Dermis microvascular lymphatic vessel endothelial cell (primary cell): ENCODE measurements around the gene USB1. TPM values are rescaled to one million over a fixed set of nuclear protein-coding genes. Genes with fewer than 3 reads are reported as not detected.

Experiments used
- DNase-seq, 2 donors: peaks; one replicate each; pipeline versions ENCODE4 v3.0.0 to v3.0.0-alpha.2; 2010; ENCODE audit warnings: low read depth in 2 of 2
- total RNA-seq: library from RNA; depleted of rRNA; stranded (reverse); fragments of >200 nt; gene quantifications from 2 replicates; pipeline ENCODE4 v1.2.1, GENCODE V29; 2014

The USB1 gene
- total RNA-seq, 1 donor from 2014 or later, result 20.4 TPM

GRCh38 chr16:57994361-57994760 is 6.8 kb upstream of the USB1 start:
- DNase-seq, result no peak

GRCh38 chr16:57994778-57995177 is 6.4 kb upstream of the USB1 start:
- peak in 1 of 2 donors; percentile 46 for DNase-seq

- no peak for DNase-seq
Observed at GRCh38 chr16:57995721-57996405, 5.3 kb upstream of the USB1 start.

- no peak for DNase-seq
Observed at GRCh38 chr16:57996406-57997175, 4.6 kb upstream of the USB1 start.

- DNase-seq, result no peak
Observed at GRCh38 chr16:57997176-57997527, 4.1 kb upstream of the USB1 start.

GRCh38 chr16:57997528-57998265 is 3.5 kb upstream of the USB1 start:
- no peak for DNase-seq

GRCh38 chr16:57998486-57998885 is 2.7 kb upstream of the USB1 start:
- no peak for DNase-seq

GRCh38 chr16:57998992-57999365 is 2.2 kb upstream of the USB1 start:
- no peak for DNase-seq

GRCh38 chr16:57999366-57999970 is 1.7 kb upstream of the USB1 start:
- DNase-seq, result peak in 1 of 2 donors; percentile 35

- no peak for DNase-seq
Observed at GRCh38 chr16:57999971-58000705, 1.1 kb upstream of the USB1 start, which contains the start of gene ZNF319. Gene ZNF319 (minus strand): TSS chr16:58000672. CDS start chr16:57998265, 2,407 bp downstream.

- no peak for DNase-seq
Observed at GRCh38 chr16:58001781-58002415, 691 bp downstream of the USB1 start.

- no peak for DNase-seq
Observed at GRCh38 chr16:58002416-58002800, 1.2 kb downstream of the USB1 start.

GRCh38 chr16:58002936-58003335 is 1.7 kb downstream of the USB1 start:
- no peak for DNase-seq

- peak in 1 of 2 donors; percentile 55 for DNase-seq
Observed at GRCh38 chr16:58004736-58005135, 3.5 kb downstream of the USB1 start.

- no peak for DNase-seq
Observed at GRCh38 chr16:58009856-58010416, 8.7 kb downstream of the USB1 start.

- no peak for DNase-seq
Observed at GRCh38 chr16:58010886-58011285, 9.7 kb downstream of the USB1 start.

- DNase-seq, result no peak
Observed at GRCh38 chr16:58011652-58012051, 10.4 kb downstream of the USB1 start.

- no peak for DNase-seq
Observed at GRCh38 chr16:58012481-58012880, 11.3 kb downstream of the USB1 start.

- DNase-seq, result no peak
Observed at GRCh38 chr16:58013201-58013956, 12.2 kb downstream of the USB1 start.
